EH (cell line): Measurements from ENCODE around the gene FAM43A.

Experiments
- DNase-seq: peaks from one replicate; pipeline ENCODE4 v3.0.0-alpha.2; 2015; ENCODE audit warnings: low read depth

The FAM43A gene

GRCh38 chr3:194685718-194686413 is at the start of gene FAM43A:
FAM43A (plus strand) TSS chr3:194685883; CDS start chr3:194686827, 944 bp downstream.
- peak; percentile 95 for DNase-seq

- DNase-seq: no peak
Measured at GRCh38 chr3:194637066-194637465, 48.6 kb upstream of the FAM43A start.

GRCh38 chr3:194637541-194638400 is 47.9 kb upstream of the FAM43A start:
- no peak for DNase-seq

GRCh38 chr3:194638991-194639605 is 46.6 kb upstream of the FAM43A start:
- no peak for DNase-seq

GRCh38 chr3:194640829-194641228 is 44.9 kb upstream of the FAM43A start:
- DNase-seq: peak; percentile 15

- no peak for DNase-seq
Measured at GRCh38 chr3:194642769-194643168, 42.9 kb upstream of the FAM43A start.

- DNase-seq: no peak
Measured at GRCh38 chr3:194647747-194648146, 37.9 kb upstream of the FAM43A start.

- no peak for DNase-seq
Measured at GRCh38 chr3:194654443-194654842, 31.2 kb upstream of the FAM43A start.

GRCh38 chr3:194657439-194657838 is 28.2 kb upstream of the FAM43A start:
- DNase-seq: no peak

- no peak for DNase-seq
Measured at GRCh38 chr3:194658477-194659242, 27.0 kb upstream of the FAM43A start.

- no peak for DNase-seq
Measured at GRCh38 chr3:194659778-194660177, 25.9 kb upstream of the FAM43A start.

GRCh38 chr3:194661374-194661773 is 24.3 kb upstream of the FAM43A start:
- DNase-seq: no peak

GRCh38 chr3:194661946-194662345 is 23.7 kb upstream of the FAM43A start:
- no peak for DNase-seq

GRCh38 chr3:194664857-194665256 is 20.8 kb upstream of the FAM43A start:
- no peak for DNase-seq

GRCh38 chr3:194667363-194667762 is 18.3 kb upstream of the FAM43A start:
- DNase-seq: no peak

- peak; percentile 53 for DNase-seq
Measured at GRCh38 chr3:194671511-194671899, 14.2 kb upstream of the FAM43A start.

GRCh38 chr3:194671900-194672808 is 13.5 kb upstream of the FAM43A start, which contains the start of gene LSG1:
LSG1 (minus strand) TSS chr3:194672191; CDS start chr3:194672162, 29 bp downstream.
- peak; percentile 93 for DNase-seq

GRCh38 chr3:194672876-194673275 is 12.8 kb upstream of the FAM43A start:
- peak; percentile 7 for DNase-seq

GRCh38 chr3:194673761-194674160 is 11.9 kb upstream of the FAM43A start:
- DNase-seq: no peak

GRCh38 chr3:194675081-194675640 is 10.5 kb upstream of the FAM43A start:
- no peak for DNase-seq

- DNase-seq: no peak
Measured at GRCh38 chr3:194675680-194676079, 10.0 kb upstream of the FAM43A start.
